Smooth muscle cell (in vitro differentiated cells): ENCODE results near the gene GUCA2B. TPM values are rescaled to one million over a fixed set of nuclear protein-coding genes. Genes with fewer than 3 reads are reported as not detected.

Experiments
- DNase-seq: peaks from one replicate; lab custom pipeline; 2025; ENCODE audit not compliant: unreplicated experiment; lab: John Stamatoyannopoulos, UW
- H2AFZ ChIP-seq: fragments of 200-600 bp; sonication (generic); 2 replicates; pipeline ENCODE4 v1.6.0; 2016; ENCODE audit warnings: antibody characterized with exemption, low read depth, mild to moderate bottlenecking
- H3F3A ChIP-seq: fragments of 200-600 bp; sonication (generic); 2 replicates; pipeline ENCODE4 v1.6.0; 2017; ENCODE audit warnings: antibody characterized with exemption, low read depth
- H3K27ac ChIP-seq: fragments of 200-600 bp; sonication (generic); 2 replicates; pipeline ENCODE4 v1.5.1; 2016; ENCODE audit warnings: low read depth, mild to moderate bottlenecking
- H3K27me3 ChIP-seq: fragments of 200-600 bp; sonication (generic); 2 replicates; pipeline ENCODE4 v1.6.1; 2016; ENCODE audit warnings: low read depth, mild to moderate bottlenecking
- H3K36me3 ChIP-seq: fragments of 200-600 bp; sonication (generic); 2 replicates; pipeline ENCODE4 v1.5.1; 2016; ENCODE audit warnings: low read depth
- H3K4me1 ChIP-seq: fragments of 200-600 bp; sonication (generic); 2 replicates; pipeline ENCODE4 v1.5.1; 2016; ENCODE audit warnings: low read depth
- H3K4me2 ChIP-seq: fragments of 200-600 bp; sonication (generic); 2 replicates; pipeline ENCODE4 v1.6.0; 2016; ENCODE audit warnings: mild to moderate bottlenecking
- H3K4me3 ChIP-seq: fragments of 200-600 bp; sonication (generic); 2 replicates; pipeline ENCODE4 v1.5.1; 2016; ENCODE audit warnings: mild to moderate bottlenecking
- H3K79me2 ChIP-seq: fragments of 200-600 bp; sonication (generic); 2 replicates; pipeline ENCODE4 v1.6.0; 2016; ENCODE audit warnings: low read depth, mild to moderate bottlenecking
- H3K9ac ChIP-seq: fragments of 200-600 bp; sonication (generic); 2 replicates; pipeline ENCODE4 v1.6.0; 2016; ENCODE audit warnings: low read depth
- H3K9me3 ChIP-seq: fragments of 200-600 bp; sonication (generic); replicated peaks from 2 replicates; pipeline ENCODE4 v1.5.1; 2016; ENCODE audit warnings: low read depth
- H4K20me1 ChIP-seq: fragments of 200-600 bp; sonication (generic); 2 replicates; pipeline ENCODE4 v1.6.0; 2016; ENCODE audit warnings: low read depth
- WGBS: methylation state at CpG from one replicate; pipeline ENCODE4 v1.1.7; 2016; ENCODE audit warnings: low lambda C conversion rate; 5-methylcytosine and 5-hydroxymethylcytosine counted together
- polyA plus RNA-seq: library from polyadenylated mRNA; unstranded; fragments of >200 nt; fragmentation: Nextera tagmentation; extraction: Ambion mirVana; gene quantifications from 2 replicates; pipeline ENCODE4 v1.2.1, GENCODE V29; 2016
- total RNA-seq: library from RNA; depleted of rRNA; stranded (reverse); fragments of >200 nt; gene quantifications from 2 replicates; pipeline ENCODE4 v1.2.3, GENCODE V29; 2014
- TF ChIP-seq, protein P1 (sequence below): fragments of 200-600 bp; sonication (generic); IDR thresholded peaks from 2 replicates; pipeline ENCODE4 v1.5.1; 2017; ENCODE audit warnings: borderline replicate concordance, mild to moderate bottlenecking, antibody characterized with exemption; ENCODE audit not compliant: insufficient read depth, poor library complexity, severe bottlenecking

Gene GUCA2B
- total and polyA plus RNA-seq, 2 experiments from 2014 or later = not detected

DNA sequence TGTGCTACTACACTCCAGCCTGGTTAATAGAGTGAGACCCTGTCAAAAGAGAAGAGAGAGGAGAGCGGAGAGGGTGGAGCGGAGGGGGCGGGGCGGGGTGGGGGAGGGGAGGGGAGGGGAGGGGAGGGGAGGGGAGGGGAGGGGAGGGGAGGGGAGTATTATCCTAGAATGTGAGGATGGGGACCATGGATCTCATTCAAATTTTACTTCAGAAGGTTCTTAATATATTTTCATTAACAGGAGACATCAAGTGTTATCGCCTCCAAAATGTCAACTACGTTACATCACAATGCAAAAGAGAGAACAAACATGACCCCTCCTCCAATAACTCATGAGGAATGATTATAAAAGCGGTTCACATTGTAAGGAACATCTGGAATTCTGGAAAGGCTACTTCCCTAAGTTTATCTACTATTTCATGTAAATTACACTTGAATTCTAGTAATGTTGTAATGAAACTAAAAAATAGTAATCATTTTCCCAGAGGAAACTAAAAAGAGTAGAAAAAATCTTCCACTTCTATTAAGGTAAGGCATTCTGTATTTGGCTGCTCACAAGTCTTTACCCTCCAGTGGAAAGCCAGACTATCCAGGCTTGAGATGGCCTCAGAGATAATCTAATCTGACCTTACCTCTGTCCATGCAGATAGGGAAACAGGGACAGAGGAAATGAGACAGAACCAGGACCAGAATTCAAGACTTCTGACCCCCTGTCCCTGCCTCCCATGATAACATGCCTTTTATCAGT is 30.2 kb downstream of the GUCA2B start:
- Histone ChIP-seq H3K9me3 (no peaks in the 10 kb centered on the region), H3K4me1 (no peaks in the 10 kb centered on the region), H3K9ac (no peak overlapping the region), H3K4me3 (no peak overlapping the region), H3K79me2 (no peaks in the 10 kb centered on the region), H4K20me1 (peaks cover 18% of the 10 kb centered on the region), H3K36me3 (peaks cover under 1% of the 10 kb centered on the region), H3K27ac (no peak overlapping the region), H3K27me3 (no peaks in the 10 kb centered on the region), H3K4me2 (no peak overlapping the region), H2AFZ (no peak overlapping the region), H3F3A (peaks cover 16% of the 10 kb centered on the region)
- TF ChIP-seq, protein P1, sequence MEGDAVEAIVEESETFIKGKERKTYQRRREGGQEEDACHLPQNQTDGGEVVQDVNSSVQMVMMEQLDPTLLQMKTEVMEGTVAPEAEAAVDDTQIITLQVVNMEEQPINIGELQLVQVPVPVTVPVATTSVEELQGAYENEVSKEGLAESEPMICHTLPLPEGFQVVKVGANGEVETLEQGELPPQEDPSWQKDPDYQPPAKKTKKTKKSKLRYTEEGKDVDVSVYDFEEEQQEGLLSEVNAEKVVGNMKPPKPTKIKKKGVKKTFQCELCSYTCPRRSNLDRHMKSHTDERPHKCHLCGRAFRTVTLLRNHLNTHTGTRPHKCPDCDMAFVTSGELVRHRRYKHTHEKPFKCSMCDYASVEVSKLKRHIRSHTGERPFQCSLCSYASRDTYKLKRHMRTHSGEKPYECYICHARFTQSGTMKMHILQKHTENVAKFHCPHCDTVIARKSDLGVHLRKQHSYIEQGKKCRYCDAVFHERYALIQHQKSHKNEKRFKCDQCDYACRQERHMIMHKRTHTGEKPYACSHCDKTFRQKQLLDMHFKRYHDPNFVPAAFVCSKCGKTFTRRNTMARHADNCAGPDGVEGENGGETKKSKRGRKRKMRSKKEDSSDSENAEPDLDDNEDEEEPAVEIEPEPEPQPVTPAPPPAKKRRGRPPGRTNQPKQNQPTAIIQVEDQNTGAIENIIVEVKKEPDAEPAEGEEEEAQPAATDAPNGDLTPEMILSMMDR = no peak
- 80% methylated on average over 3 of the region's 7 CpGs for WGBS
- no peak for DNase-seq

DNA sequence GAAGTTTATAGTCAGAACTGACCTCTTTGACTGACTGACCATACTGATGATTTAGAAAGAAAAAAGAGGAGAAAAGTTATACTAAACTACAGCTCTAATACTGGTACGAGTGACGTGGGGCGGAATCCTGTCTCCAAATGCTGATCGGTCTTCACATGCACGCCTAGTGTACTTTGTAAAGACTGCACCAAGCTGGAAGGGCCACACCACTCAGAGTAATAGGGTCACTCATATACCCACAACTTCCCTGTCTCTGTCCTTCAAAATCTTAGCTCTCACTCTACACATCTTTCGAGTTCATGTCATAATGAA is 30.7 kb downstream of the GUCA2B start:
- Histone ChIP-seq H3K36me3 (peaks cover 4% of the 10 kb centered on the region), H3K27ac (no peak overlapping the region)

DNA sequence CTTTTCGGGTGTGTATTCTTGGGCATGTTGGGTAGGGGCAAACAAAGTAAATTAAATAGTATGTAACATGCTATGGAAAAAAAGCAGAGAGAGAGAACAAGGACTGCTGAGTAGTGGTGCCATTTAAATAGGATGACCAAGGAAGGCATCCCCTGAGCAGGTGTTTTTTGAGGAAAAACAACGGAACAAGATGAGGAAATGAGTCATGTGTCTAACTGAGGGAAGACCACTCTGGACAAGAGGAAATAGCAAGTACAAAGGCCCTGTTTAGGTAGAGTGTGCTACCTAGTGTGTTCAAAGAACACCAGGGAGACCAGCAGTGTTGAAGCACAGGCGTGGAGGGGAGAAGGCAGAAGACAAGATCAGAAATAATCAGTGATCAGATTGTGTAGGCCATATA is 31.4 kb downstream of the GUCA2B start:
- Histone ChIP-seq H3K4me1 (no peaks in the 10 kb centered on the region), H2AFZ (no peak overlapping the region), H3K4me2 (no peak overlapping the region), H3K4me3 (no peak overlapping the region), H3K27me3 (no peaks in the 10 kb centered on the region), H3K79me2 (no peaks in the 10 kb centered on the region), H4K20me1 (peaks cover 6% of the 10 kb centered on the region), H3K9ac (no peak overlapping the region), H3K9me3 (no peaks in the 10 kb centered on the region), H3K36me3 (peaks cover 4% of the 10 kb centered on the region), H3K27ac (no peak overlapping the region), H3F3A (peaks cover 11% of the 10 kb centered on the region)
- DNase-seq = no peak
- 90% methylated on average over 3 of the region's 3 CpGs for WGBS
- TF ChIP-seq, protein P1 = no peak

More for the DNA sequence above, 30.7 kb downstream of the GUCA2B start:
- Histone ChIP-seq H3K4me3 (no peak overlapping the region), H2AFZ (no peak overlapping the region), H4K20me1 (peaks cover 12% of the 10 kb centered on the region), H3K9ac (no peak overlapping the region), H3K27me3 (no peaks in the 10 kb centered on the region), H3K9me3 (no peaks in the 10 kb centered on the region), H3K4me2 (no peak overlapping the region), H3K4me1 (no peaks in the 10 kb centered on the region), H3K79me2 (no peaks in the 10 kb centered on the region), H3F3A (peaks cover 13% of the 10 kb centered on the region)
- DNase-seq = no peak
- WGBS = 90% methylated on average over 6 of the region's 6 CpGs
- TF ChIP-seq, protein P1 = no peak

DNA sequence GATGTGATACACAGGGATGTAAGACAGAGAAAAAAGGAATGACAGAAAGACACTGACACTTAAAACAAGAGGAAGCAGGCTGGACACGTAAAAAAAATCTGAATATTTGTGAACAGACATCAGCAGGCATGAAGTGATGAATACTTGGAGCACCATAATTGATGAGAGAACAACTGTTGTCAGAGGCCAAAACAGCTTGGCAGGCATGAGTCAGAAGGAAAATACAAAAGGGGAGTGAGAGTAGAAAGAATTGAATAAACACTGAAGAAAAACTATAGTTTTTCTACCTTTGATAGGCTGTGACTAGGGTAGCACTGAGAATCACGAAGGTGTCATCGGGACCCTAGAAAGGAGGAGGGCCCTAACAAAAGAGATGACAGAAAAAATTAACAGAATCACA is 32.9 kb downstream of the GUCA2B start:
- peaks cover 4% of the 10 kb centered on the region for H3K36me3 ChIP-seq
- no peak overlapping the region for H3K4me2 ChIP-seq
- peak overlapping the region; percentile 59 for H3K27ac ChIP-seq

More for the DNA sequence above, 32.9 kb downstream of the GUCA2B start:
- DNase-seq = no peak
- H3K9me3 ChIP-seq = no peaks in the 10 kb centered on the region
- H4K20me1 ChIP-seq = peaks cover 3% of the 10 kb centered on the region
- 85% methylated on average over 3 of the region's 3 CpGs for WGBS
- TF ChIP-seq, protein P1 = no peak
- no peaks in the 10 kb centered on the region for H3K27me3 ChIP-seq
- no peaks in the 10 kb centered on the region for H3K79me2 ChIP-seq
- no peak overlapping the region for H2AFZ ChIP-seq
- H3K4me1 ChIP-seq = no peaks in the 10 kb centered on the region
- H3F3A ChIP-seq = no peaks in the 10 kb centered on the region
- no peak overlapping the region for H3K9ac ChIP-seq
- H3K4me3 ChIP-seq = no peak overlapping the region
